A673 (cell line): ENCODE results near the gene EVI2A. TPM values are rescaled to one million over a fixed set of nuclear protein-coding genes. Genes with fewer than 3 reads are reported as not detected.

ENCODE experiments used
- BruUV-seq: library from RNA; stranded (reverse); fragments of 400-500 nt; replicated peaks from 2 replicates; lab custom pipeline; 2021; lab: Mats Ljungman, UMichigan
- CTCF ChIA-PET: fragments of 300-600 bp; sonication (Branson Sonifier 250); formaldehyde crosslinking; loops from one replicate; lab custom pipeline; 2022; ENCODE audit warnings: antibody characterized with exemption; lab: Charles Lee
- POLR2A ChIA-PET: fragments of 300-600 bp; sonication (Branson Sonifier 250); formaldehyde crosslinking; loops from one replicate; lab custom pipeline; 2022; ENCODE audit warnings: antibody characterized with exemption; ENCODE audit not compliant: low non-redundant PET; lab: Charles Lee
- DNase-seq: peaks from one replicate; pipeline ENCODE4 v3.0.0-alpha.2; 2015; ENCODE audit warnings: low spot score
- H3K27ac ChIP-seq: fragments of 200-600 bp; sonication (generic); 2 replicates; pipeline ENCODE4 v1.5.1; 2016; ENCODE audit warnings: mixed run types, low read depth, mild to moderate bottlenecking, mixed read lengths, antibody characterized with exemption, low read length; ENCODE audit not compliant: poor library complexity, severe bottlenecking
- H3K27me3 ChIP-seq: fragments of 200-600 bp; sonication (generic); replicated peaks from 2 replicates; pipeline ENCODE4 v1.6.1; 2017; ENCODE audit warnings: mixed run types, low read depth, mild to moderate bottlenecking, mixed read lengths, antibody characterized with exemption, low read length; ENCODE audit not compliant: insufficient read depth, poor library complexity
- H3K36me3 ChIP-seq: fragments of 200-600 bp; sonication (generic); 2 replicates; pipeline ENCODE4 v1.6.1; 2016; ENCODE audit warnings: mixed run types, mild to moderate bottlenecking, mixed read lengths, antibody characterized with exemption, low read length; ENCODE audit not compliant: insufficient read depth, poor library complexity, severe bottlenecking
- H3K4me1 ChIP-seq: fragments of 200-600 bp; sonication (generic); 2 replicates; pipeline ENCODE4 v1.6.1; 2017; ENCODE audit warnings: mixed run types, mild to moderate bottlenecking, mixed read lengths, antibody characterized with exemption, low read length; ENCODE audit not compliant: insufficient read depth, poor library complexity, severe bottlenecking
- H3K4me3 ChIP-seq: fragments of 200-600 bp; sonication (generic); 2 replicates; pipeline ENCODE4 v1.5.1; 2016; ENCODE audit warnings: low read depth, mixed run types, mild to moderate bottlenecking, mixed read lengths, low read length; ENCODE audit not compliant: poor library complexity, severe bottlenecking
- H3K9me3 ChIP-seq: fragments of 200-600 bp; sonication (generic); 2 replicates; pipeline ENCODE4 v1.6.1; 2016; ENCODE audit warnings: mixed run types, low read depth, mild to moderate bottlenecking, mixed read lengths, antibody characterized with exemption, low read length; ENCODE audit not compliant: poor library complexity, severe bottlenecking
- CTCF ChIP-seq: fragments of 300-800, 200-600 bp; sonication (generic); conservative IDR thresholded peaks from 2 replicates; pipeline ENCODE4 v1.5.1; 2017; ENCODE audit warnings: low read depth, mild to moderate bottlenecking, antibody characterized with exemption, low read length, moderate library complexity, mixed read lengths
- EZH2 ChIP-seq: fragments of 200-600 bp; sonication (generic); IDR thresholded peaks from 2 replicates; pipeline ENCODE4 v1.6.1; 2017; ENCODE audit warnings: borderline replicate concordance, low read depth, mild to moderate bottlenecking, mixed read lengths, antibody characterized with exemption, low read length; ENCODE audit not compliant: poor library complexity, severe bottlenecking
- intact Hi-C: fragments of 100-400 bp; cut with micrococcal nuclease; formaldehyde crosslinking; loops from one replicate; pipeline ENCODE4 v1.10.0; 2022; ENCODE audit not compliant: unreplicated experiment
- total RNA-seq: library from RNA; stranded (reverse); gene quantifications from 2 replicates; pipeline ENCODE4 v1.2.3, GENCODE V29; 2021

Gene EVI2A
- total RNA-seq, 1 experiment from 2014 or later = not detected

GRCh38 chr17:31309556-31309955, 11.9 kb downstream of the EVI2A start:
- ChIA-PET CTCF (no interaction called here), POLR2A (no interaction called here)
- Histone ChIP-seq H3K27ac (no peak overlapping the region), H3K27me3 (no peaks in the 10 kb centered on the region), H3K4me3 (no peak overlapping the region), H3K4me1 (peaks cover 7% of the 10 kb centered on the region), H3K9me3 (no peaks in the 10 kb centered on the region), H3K36me3 (no peaks in the 10 kb centered on the region)
- BruUV-seq = no TSS peak
- DNase-seq = no peak
- no peak for TF ChIP-seq CTCF
- no peak for TF ChIP-seq EZH2
- intact Hi-C loops = no loop called here

GRCh38 chr17:31308372-31309334, 12.8 kb downstream of the EVI2A start:
- DNase-seq = no peak
- Histone ChIP-seq H3K9me3 (no peaks in the 10 kb centered on the region), H3K27me3 (no peaks in the 10 kb centered on the region), H3K4me3 (no peak overlapping the region), H3K36me3 (no peaks in the 10 kb centered on the region), H3K4me1 (peaks cover 7% of the 10 kb centered on the region), H3K27ac (no peak overlapping the region)
- BruUV-seq = no TSS peak
- TF ChIP-seq EZH2 = no peak
- no peak for TF ChIP-seq CTCF
- ChIA-PET CTCF (no interaction called here), POLR2A (no interaction called here)
- intact Hi-C loops = no loop called here

- no peak overlapping the region for H3K4me3 ChIP-seq
- ChIA-PET CTCF (no interaction called here), POLR2A (no interaction called here)
- H3K36me3 ChIP-seq = no peaks in the 10 kb centered on the region
- peaks cover under 1% of the 10 kb centered on the region for H3K4me1 ChIP-seq
- BruUV-seq = no TSS peak
- intact Hi-C loops = no loop called here
- no peak overlapping the region for H3K27ac ChIP-seq
- no peak for DNase-seq
- no peaks in the 10 kb centered on the region for H3K9me3 ChIP-seq
- TF ChIP-seq EZH2 = no peak
- no peak for TF ChIP-seq CTCF
- H3K27me3 ChIP-seq = no peaks in the 10 kb centered on the region
Observed at GRCh38 chr17:31307640-31308039, 13.8 kb downstream of the EVI2A start.
